Measurements from ENCODE around the gene TPM1.

GRCh38 chr15:63110428-63111026, 68.0 kb downstream of the TPM1 start:
- no peak for TF ChIP-seq CTCF (IDR thresholded peaks at IDR 0.05 in 2 of 3, conservative IDR thresholded peaks at IDR 0.05 in 1 of 3; ENCODE audit: borderline replicate concordance in 1 of 3, insufficient read depth in 1 of 3, low read depth in 2 of 3, low read length in 2 of 3)
- no peak for TF ChIP-seq YY1 (IDR thresholded peaks at IDR 0.05; ENCODE audit: extremely low read depth, insufficient replicate concordance, low read depth, low read length)
- no peak for TF ChIP-seq MAX (IDR thresholded peaks at IDR 0.05)
- no peak for TF ChIP-seq RAD21 (IDR thresholded peaks at IDR 0.05; ENCODE audit: low read depth)
- no peak for TF ChIP-seq POLR2AphosphoS5 (IDR thresholded peaks at IDR 0.05; ENCODE audit: low read depth, low read length)
- no peak for TF ChIP-seq POLR2A (IDR thresholded peaks at IDR 0.05; ENCODE audit: borderline replicate concordance, extremely low read depth, insufficient read depth, insufficient read length)
- TF ChIP-seq ATF3 (IDR thresholded peaks at IDR 0.05), result no peak
- no peak for TF ChIP-seq ZBTB33 (IDR thresholded peaks at IDR 0.05; ENCODE audit: extremely low read depth, insufficient replicate concordance, low read length)
- TF ChIP-seq SRF (IDR thresholded peaks at IDR 0.05; ENCODE audit: low read depth), result no peak
- TF ChIP-seq FOSL1 (IDR thresholded peaks at IDR 0.05; ENCODE audit: low read depth), result no peak
- TF ChIP-seq EZH2phosphoT487 (IDR thresholded peaks at IDR 0.05; ENCODE audit: borderline replicate concordance), result no peak
- TF ChIP-seq EZH2 (IDR thresholded peaks at IDR 0.05), result no peak

Measured in HCT116 (cell line).